Rectal smooth muscle tissue (tissue), 1 donor: Measurements from ENCODE around the gene OSCAR.

Experiments
- H3K27ac ChIP-seq: one replicate; pipeline ENCODE4 v1.7.0; 2013; ENCODE audit warnings: low read depth, low read length, inconsistent platforms
- H3K27me3 ChIP-seq: one replicate; pipeline ENCODE4 v1.7.0; 2013; ENCODE audit warnings: low read length; ENCODE audit not compliant: control insufficient read depth, insufficient read depth
- H3K36me3 ChIP-seq: one replicate; pipeline ENCODE4 v1.7.0; 2013; ENCODE audit warnings: low read length; ENCODE audit not compliant: control insufficient read depth, insufficient read depth
- H3K4me1 ChIP-seq: one replicate; pipeline ENCODE4 v1.7.0; 2013; ENCODE audit warnings: low read length; ENCODE audit not compliant: control insufficient read depth, insufficient read depth
- H3K4me3 ChIP-seq: one replicate; pipeline ENCODE4 v1.7.0; 2013; ENCODE audit warnings: low read length
- H3K9ac ChIP-seq: one replicate; pipeline ENCODE4 v1.7.0; 2013; ENCODE audit warnings: low read length

OSCAR gene

GRCh38 chr19:54136086-54136863 lies 35.7 kb upstream of the OSCAR start:
- Histone ChIP-seq H3K27ac (no peak overlapping the region), H3K27me3 (no peaks in the 10 kb centered on the region), H3K36me3 (no peaks in the 10 kb centered on the region), H3K4me1 (peaks cover 10% of the 10 kb centered on the region), H3K4me3 (peak overlapping the region; percentile 67), H3K9ac (peak overlapping the region; percentile 25)

GRCh38 chr19:54133957-54134590 lies 33.5 kb upstream of the OSCAR start:
- H3K36me3 ChIP-seq, result peaks cover 9% of the 10 kb centered on the region
- no peak overlapping the region for H3K4me3 ChIP-seq
- H3K4me1 ChIP-seq, result peaks cover 10% of the 10 kb centered on the region
- H3K27ac ChIP-seq, result no peak overlapping the region
- no peak overlapping the region for H3K9ac ChIP-seq
- H3K27me3 ChIP-seq, result no peaks in the 10 kb centered on the region

GRCh38 chr19:54133312-54133956 lies 32.8 kb upstream of the OSCAR start:
- H3K27ac ChIP-seq, result no peak overlapping the region
- peaks cover 13% of the 10 kb centered on the region for H3K36me3 ChIP-seq
- H3K9ac ChIP-seq, result no peak overlapping the region
- H3K4me3 ChIP-seq, result no peak overlapping the region
- no peaks in the 10 kb centered on the region for H3K27me3 ChIP-seq
- peaks cover 6% of the 10 kb centered on the region for H3K4me1 ChIP-seq

GRCh38 chr19:54129617-54129996 lies 29.0 kb upstream of the OSCAR start:
- Histone ChIP-seq H3K27ac (no peak overlapping the region), H3K36me3 (peaks cover 36% of the 10 kb centered on the region), H3K4me1 (no peaks in the 10 kb centered on the region), H3K4me3 (no peak overlapping the region), H3K27me3 (no peaks in the 10 kb centered on the region), H3K9ac (no peak overlapping the region)

GRCh38 chr19:54128796-54129616 lies 28.4 kb upstream of the OSCAR start:
- Histone ChIP-seq H3K36me3 (peaks cover 42% of the 10 kb centered on the region), H3K9ac (no peak overlapping the region), H3K27me3 (no peaks in the 10 kb centered on the region), H3K4me3 (no peak overlapping the region), H3K4me1 (no peaks in the 10 kb centered on the region), H3K27ac (no peak overlapping the region)

- Histone ChIP-seq H3K4me3 (no peak overlapping the region), H3K27ac (no peak overlapping the region), H3K27me3 (no peaks in the 10 kb centered on the region), H3K9ac (no peak overlapping the region), H3K4me1 (no peaks in the 10 kb centered on the region), H3K36me3 (peaks cover 48% of the 10 kb centered on the region)
Observed at GRCh38 chr19:54128441-54128725, 27.8 kb upstream of the OSCAR start.

GRCh38 chr19:54127688-54128440 lies 27.3 kb upstream of the OSCAR start:
- no peak overlapping the region for H3K27ac ChIP-seq
- H3K9ac ChIP-seq, result no peak overlapping the region
- no peak overlapping the region for H3K4me3 ChIP-seq
- H3K27me3 ChIP-seq, result no peaks in the 10 kb centered on the region
- H3K4me1 ChIP-seq, result no peaks in the 10 kb centered on the region
- peaks cover 50% of the 10 kb centered on the region for H3K36me3 ChIP-seq

- H3K36me3 ChIP-seq, result peaks cover 58% of the 10 kb centered on the region
- no peak overlapping the region for H3K27ac ChIP-seq
- H3K9ac ChIP-seq, result no peak overlapping the region
- H3K4me1 ChIP-seq, result no peaks in the 10 kb centered on the region
- no peak overlapping the region for H3K4me3 ChIP-seq
- no peaks in the 10 kb centered on the region for H3K27me3 ChIP-seq
Observed at GRCh38 chr19:54125713-54126112, 25.1 kb upstream of the OSCAR start.

GRCh38 chr19:54124393-54124792 lies 23.8 kb upstream of the OSCAR start:
- no peak overlapping the region for H3K9ac ChIP-seq

GRCh38 chr19:54123682-54124081 lies 23.1 kb upstream of the OSCAR start:
- Histone ChIP-seq H3K9ac (no peak overlapping the region), H3K4me1 (no peaks in the 10 kb centered on the region), H3K36me3 (peaks cover 51% of the 10 kb centered on the region), H3K4me3 (no peak overlapping the region), H3K27me3 (no peaks in the 10 kb centered on the region), H3K27ac (no peak overlapping the region)

More at GRCh38 chr19:54124393-54124792, 23.8 kb upstream of the OSCAR start:
- H3K27me3 ChIP-seq, result no peaks in the 10 kb centered on the region
- no peaks in the 10 kb centered on the region for H3K4me1 ChIP-seq
- no peak overlapping the region for H3K27ac ChIP-seq
- H3K36me3 ChIP-seq, result peaks cover 58% of the 10 kb centered on the region
- H3K4me3 ChIP-seq, result no peak overlapping the region

- Histone ChIP-seq H3K27me3 (no peaks in the 10 kb centered on the region), H3K36me3 (peaks cover 43% of the 10 kb centered on the region), H3K27ac (no peak overlapping the region), H3K9ac (no peak overlapping the region), H3K4me3 (no peak overlapping the region), H3K4me1 (peaks cover 3% of the 10 kb centered on the region)
Observed at GRCh38 chr19:54121259-54121658, 20.7 kb upstream of the OSCAR start.
